GM21390 (cell line): ENCODE measurements around the gene CACNA1B.
"Not testable (repeated sequence)": the region's sequence is repeated elsewhere in the genome, so short reads cannot be mapped to it uniquely, and the experiment has no call there.

Experiments used
- ATAC-seq: cut with Tn5 transposase; IDR thresholded peaks from one replicate; pipeline ENCODE4 v1.9.1; 2021; ENCODE audit not compliant: unreplicated experiment

The CACNA1B gene

GRCh38 chr9:138126858-138127584, 249.4 kb downstream of the CACNA1B start:
- ATAC-seq = not testable (repeated sequence)

DNA sequence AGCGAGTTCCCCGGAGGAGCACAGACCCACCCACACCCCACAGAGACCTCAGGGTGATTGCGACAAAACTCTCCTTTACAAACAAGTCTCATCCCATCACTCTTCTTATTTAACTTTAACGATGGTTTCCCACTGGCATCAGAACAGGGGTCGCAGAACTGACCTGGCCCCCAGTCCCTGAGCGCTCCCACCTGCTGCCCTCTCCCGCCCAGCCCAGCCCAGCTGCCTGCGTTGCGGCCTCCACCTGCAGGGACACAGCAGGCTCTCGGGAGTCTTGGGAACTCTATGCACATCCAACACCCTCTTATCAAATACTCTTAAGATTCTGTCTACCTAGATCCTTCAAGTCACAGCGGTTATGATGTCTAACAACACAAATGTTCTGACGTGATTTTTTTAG, 250.4 kb downstream of the CACNA1B start:
- ATAC-seq = not testable (repeated sequence)

DNA sequence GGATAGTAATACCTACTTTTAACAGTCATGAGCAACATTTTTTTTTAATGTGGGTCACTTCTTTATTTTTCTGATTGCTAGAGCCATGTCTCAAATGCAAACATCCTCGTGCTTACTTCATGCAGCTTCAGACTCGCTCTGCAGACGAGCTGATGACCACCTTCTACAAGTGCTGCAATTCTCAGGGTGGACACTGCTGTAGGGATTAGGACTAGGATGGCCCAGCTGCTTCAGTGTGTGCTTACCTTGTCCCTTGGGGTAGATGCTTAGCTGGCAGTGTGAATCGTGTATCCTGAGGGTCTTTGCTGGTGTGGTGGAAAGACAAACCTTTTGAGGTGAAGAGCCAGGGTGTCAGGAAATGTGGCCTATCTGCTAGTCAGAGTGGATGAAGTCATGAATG, 251.7 kb downstream of the CACNA1B start:
- not testable (repeated sequence) for ATAC-seq

DNA sequence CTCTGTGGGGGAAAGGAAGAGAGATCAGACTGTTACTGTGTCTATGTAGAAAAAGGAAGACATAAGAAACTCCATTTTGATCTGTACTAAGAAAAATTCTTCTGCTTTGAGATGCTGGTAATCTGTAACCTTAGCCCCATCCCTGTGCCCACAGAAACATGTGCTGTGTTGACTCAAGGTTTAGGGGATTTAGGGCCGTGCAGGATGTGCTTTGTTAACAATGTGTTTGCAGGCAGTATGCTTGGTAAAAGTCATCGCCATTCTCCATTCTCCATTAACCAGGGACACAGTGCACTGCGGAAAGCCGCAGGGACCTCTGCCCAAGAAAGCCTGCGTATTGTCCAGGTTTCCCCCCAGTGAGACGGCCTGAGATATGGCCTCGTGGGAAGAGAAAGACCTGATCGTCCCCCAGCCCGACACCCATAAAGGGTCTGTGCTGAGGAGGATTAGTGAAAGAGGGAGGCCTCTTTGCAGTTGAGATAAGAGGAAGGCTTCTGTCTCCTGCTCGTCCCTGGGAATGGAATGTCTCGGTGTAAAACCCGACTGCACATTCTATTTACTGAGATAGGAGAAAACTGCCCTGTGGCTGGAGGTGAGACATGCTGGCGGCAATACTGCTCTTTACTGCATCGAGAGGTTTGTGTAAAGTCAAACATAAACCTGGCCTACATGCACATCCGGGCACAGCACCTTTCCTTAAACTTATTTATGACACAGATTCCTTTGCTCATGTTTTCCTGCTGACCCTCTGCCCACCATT, 255.5 kb downstream of the CACNA1B start:
- not testable (repeated sequence) for ATAC-seq

DNA sequence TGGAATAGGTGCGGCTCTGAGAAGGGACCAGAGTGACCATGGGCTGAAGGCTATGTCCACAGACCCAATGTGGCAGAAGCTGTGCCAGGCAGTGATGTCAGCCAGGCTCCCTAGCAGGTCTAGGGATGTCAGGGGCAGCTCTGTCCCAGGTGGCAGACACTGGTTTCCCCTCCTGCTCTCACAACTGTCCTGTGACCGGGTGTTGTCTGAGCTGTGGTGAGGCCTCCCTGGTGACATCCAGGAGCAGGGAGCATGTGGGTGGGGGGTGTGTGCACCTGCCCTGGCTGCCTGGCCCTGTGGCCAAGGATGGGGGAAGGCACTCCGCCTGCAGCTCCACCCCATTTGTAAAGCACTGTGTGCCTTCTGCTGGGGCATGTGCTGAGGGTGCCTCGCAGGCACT, 257.0 kb downstream of the CACNA1B start:
- ATAC-seq = not testable (repeated sequence)

DNA sequence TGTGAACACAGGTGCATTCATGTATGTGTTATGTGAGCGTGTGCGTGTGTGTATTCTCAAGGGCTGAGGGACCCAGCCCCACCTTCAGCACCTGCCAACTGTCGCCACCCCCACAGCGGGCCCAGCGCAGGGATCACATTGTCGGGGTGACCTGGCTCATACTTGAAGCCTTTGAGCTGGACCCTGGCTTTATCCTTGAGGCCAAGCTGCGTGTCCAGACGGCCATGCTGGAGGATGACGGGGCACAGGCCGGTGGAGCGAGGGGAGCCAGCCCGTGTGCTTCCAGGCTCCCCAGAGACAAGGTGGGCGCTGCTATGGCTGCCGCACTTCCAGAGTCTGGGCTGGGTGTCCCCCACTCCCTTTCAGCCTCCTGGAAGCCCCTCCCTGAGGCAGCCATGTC, 261.5 kb downstream of the CACNA1B start:
- not testable (repeated sequence) for ATAC-seq

DNA sequence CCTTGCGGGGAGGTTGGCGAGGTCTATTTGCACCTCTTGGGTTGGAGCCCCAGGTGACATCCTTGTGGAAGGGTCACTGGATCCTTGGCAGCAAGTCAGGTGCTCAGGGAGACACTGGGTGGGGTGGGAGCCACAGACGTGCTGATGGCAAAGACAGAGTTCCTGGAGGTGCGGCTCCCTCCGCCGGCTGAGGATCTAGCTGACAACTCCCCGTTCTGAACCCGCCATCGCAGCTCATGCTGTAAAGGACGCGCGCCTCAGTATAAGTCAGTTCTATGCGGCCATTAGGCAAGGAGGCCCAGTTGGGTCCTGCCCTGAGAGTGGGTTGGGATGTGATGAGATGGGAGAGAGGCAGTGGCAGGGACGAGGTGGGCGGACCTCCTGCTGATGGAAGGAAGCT, 263.4 kb downstream of the CACNA1B start:
- ATAC-seq = not testable (repeated sequence)

GRCh38 chr9:138142528-138143244, 265.1 kb downstream of the CACNA1B start:
- ATAC-seq = not testable (repeated sequence)

DNA sequence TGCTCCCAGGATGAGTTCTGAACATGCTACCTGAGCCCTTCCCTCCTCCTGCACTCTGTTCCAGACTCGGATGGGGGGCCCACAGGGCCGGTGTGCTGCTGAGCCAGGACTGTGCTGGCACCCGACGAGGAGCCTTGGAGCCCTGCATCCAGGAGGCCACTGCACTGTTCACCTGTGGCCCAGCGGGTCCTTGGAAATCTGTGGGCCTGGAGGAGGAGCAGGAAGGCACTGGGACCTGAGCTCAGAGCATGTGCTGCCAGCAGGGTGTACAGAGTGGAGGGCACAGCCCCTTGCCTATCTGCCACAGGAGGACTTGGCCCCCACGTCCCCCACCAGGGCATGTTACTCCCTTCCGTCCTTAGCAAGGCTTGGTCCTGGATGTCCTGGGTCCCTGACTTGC, 265.9 kb downstream of the CACNA1B start:
- ATAC-seq = not testable (repeated sequence)

- not testable (repeated sequence) for ATAC-seq
Measured at GRCh38 chr9:138147556-138147955, 270.0 kb downstream of the CACNA1B start.

DNA sequence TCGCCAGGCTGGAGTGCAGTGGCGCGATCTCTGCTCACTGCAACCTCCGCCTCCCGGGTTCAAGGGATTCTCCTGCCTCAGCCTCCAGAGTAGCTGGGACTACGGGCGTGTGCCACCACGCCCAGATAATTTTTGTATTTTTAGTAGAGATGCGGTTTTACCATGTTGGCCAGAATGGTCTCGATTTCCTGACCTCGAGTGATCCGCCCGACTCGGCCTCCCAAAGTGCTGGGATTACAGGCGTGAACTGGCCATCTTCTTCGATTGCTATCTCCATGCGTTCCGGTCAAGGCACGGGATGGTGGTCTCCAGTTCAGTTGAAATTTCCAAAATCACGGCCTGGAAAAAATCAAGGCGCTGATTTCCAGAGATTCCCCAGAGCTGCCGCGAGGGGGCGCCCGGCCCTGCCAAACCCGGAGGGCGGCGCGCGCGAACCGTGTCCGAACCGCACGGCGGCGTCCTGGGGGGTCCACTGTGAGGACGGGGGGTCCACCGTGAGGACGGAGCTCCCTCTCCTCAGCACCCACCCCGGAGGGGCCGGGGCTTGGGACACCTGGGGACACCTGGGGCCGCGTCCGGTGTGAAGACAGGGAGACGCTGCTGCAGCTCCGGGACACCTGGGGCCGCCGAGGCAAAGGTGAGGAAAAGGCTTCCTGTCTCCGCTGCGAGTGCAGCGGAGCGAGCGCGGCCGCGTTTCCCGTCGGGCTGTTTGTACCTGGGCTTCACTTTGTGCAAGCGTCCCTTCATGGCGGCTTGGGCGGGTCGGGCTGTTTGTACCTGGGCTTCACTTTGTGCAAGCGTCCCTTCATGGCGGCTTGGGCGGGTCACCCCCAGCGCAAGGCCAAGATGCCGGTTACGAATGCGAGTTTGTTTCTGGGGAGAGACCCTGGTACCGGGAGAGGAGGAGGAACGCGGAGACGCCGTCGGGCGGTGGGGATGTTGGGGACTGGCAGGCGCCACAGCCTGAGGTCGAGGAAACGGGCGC, 272.4 kb downstream of the CACNA1B start:
- not testable (repeated sequence) for ATAC-seq

DNA sequence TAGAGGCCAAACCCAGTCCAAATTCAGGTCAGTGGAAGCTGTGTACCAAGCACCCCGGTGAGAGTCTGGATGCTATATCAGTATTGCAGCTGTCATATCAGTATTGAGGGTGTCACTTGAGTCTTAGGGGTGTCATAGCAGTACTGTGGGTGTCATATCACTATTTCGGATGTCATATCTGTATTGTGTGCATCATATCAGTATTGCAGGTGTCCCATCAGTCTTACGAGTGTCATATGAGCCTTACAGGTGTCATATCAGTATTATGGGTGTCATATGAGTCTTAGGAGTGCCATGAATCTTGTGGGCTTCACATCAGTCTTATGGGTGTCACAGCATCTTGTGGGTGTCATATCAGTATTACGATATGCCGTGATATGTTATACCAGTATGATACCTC, 278.2 kb downstream of the CACNA1B start:
- not testable (repeated sequence) for ATAC-seq

DNA sequence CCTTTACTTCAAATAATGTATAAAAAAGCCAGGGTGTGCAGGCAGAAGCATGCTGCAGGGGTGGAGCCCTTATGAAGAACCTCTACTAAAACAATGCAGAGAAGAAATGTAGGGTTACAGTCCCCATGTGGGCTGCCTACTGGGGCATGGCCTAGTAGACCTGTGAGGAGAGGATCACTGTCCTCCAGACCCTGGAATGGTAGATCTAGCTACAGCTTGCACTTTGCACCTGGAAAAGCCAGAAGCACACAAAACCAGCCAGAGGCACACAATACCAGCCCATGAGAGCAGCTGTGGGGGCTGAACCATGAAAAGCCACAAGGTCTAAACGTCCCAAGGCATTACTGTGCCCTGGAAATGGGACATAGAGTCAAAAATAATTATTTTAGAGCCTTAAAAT, 289.2 kb downstream of the CACNA1B start:
- not testable (repeated sequence) for ATAC-seq
